HepG2 (cell line): ENCODE measurements around the gene AFF1. TPM values are rescaled to one million over a fixed set of nuclear protein-coding genes. Genes with fewer than 3 reads are reported as not detected.

Experiments
- ATAC-seq: fragments of 200-7000 bp; cut with Tn5 transposase; 3 replicates; pipeline ENCODE4 v1.9.1; 2020; ENCODE audit warnings: mild to moderate bottlenecking, moderate library complexity
- BruUV-seq: library from RNA; stranded (reverse); fragments of 400-500 nt; replicated peaks from 2 replicates; lab custom pipeline; 2021; lab: Mats Ljungman, UMichigan
- CTCF ChIA-PET: fragments of 300-600 bp; formaldehyde crosslinking; extraction: SDS; loops from one replicate; lab custom pipeline; 2021; ENCODE audit warnings: low total read pairs, inconsistent platforms, low intra/inter-chr PET ratio; lab: Yijun Ruan, JAX
- POLR2A ChIA-PET: fragments of 350-600 bp; sonication (Branson Sonifier 250); formaldehyde crosslinking; loops from one replicate; lab custom pipeline; 2020; ENCODE audit warnings: antibody characterized with exemption, inconsistent platforms; lab: Yijun Ruan, JAX
- DNase-seq: peaks from one replicate; pipeline ENCODE4 v3.0.0-alpha.2; 2015; ENCODE audit warnings: low spot score
- FAIRE-seq: peaks from 3 replicates; lab custom pipeline; 2011; peaks lifted over from hg19 to GRCh38; lab: Jason Lieb, UNC
- H2AFZ ChIP-seq: one replicate; pipeline ENCODE4 v1.6.1; 2011; ENCODE audit warnings: low read length, inconsistent platforms
- H3K27ac ChIP-seq: fragments of 300-600 bp; 3 replicates; pipeline ENCODE4 v1.8.0; 2011; ENCODE audit warnings: mixed run types, mild to moderate bottlenecking, mixed read lengths, low read length, inconsistent platforms; ENCODE audit not compliant: insufficient read depth; ENCODE audit errors: extremely low read length
- H3K27me3 ChIP-seq, 2 experiments: fragments of 200-600 bp in 1 of 2; 2 replicates in 1 of 2; 3 replicates in 1 of 2; pipeline versions ENCODE4 v1.6.0 to v1.8.0; 2011; ENCODE audit warnings: low read length in 2 of 2, mild to moderate bottlenecking in 2 of 2, moderate library complexity in 2 of 2, inconsistent platforms in 1 of 2; ENCODE audit not compliant: insufficient read depth in 2 of 2, control insufficient read depth in 1 of 2
- H3K36me3 ChIP-seq, 2 experiments: fragments of 200-600 bp in 1 of 2; replicated peaks in 1 of 2; 2 replicates in 1 of 2; 3 replicates in 1 of 2; pipeline versions ENCODE4 v1.5.1 to v1.8.0; 2011; ENCODE audit warnings: low read length in 2 of 2, inconsistent platforms in 1 of 2; ENCODE audit not compliant: insufficient read depth in 2 of 2, control insufficient read depth in 1 of 2
- H3K4me1 ChIP-seq: 2 replicates; pipeline ENCODE4 v1.5.1; 2012; ENCODE audit warnings: low read length, inconsistent platforms; ENCODE audit not compliant: insufficient read depth
- H3K4me2 ChIP-seq: 2 replicates; pipeline ENCODE4 v1.6.0; 2011; ENCODE audit warnings: low read depth, low read length, inconsistent platforms
- H3K4me3 ChIP-seq, 3 experiments: fragments of 200-600 bp in 1 of 3; sonication (generic), shearing (Covaris generic) in 1 of 3; replicated peaks in 1 of 3; 2 replicates each; pipeline ENCODE4 v1.5.1; 2011 to 2016; ENCODE audit warnings: low read length in 3 of 3, inconsistent platforms in 2 of 3, low read depth in 2 of 3, mild to moderate bottlenecking in 2 of 3, control low read depth in 1 of 3, mixed read lengths in 1 of 3; ENCODE audit not compliant: insufficient read depth in 1 of 3
- H3K79me2 ChIP-seq: one replicate; pipeline ENCODE4 v1.6.1; 2011; ENCODE audit warnings: low read length, inconsistent platforms; ENCODE audit not compliant: insufficient read depth
- H3K9ac ChIP-seq: 2 replicates; pipeline ENCODE4 v1.6.0; 2011; ENCODE audit warnings: mild to moderate bottlenecking, low read depth, low read length, inconsistent platforms; ENCODE audit not compliant: insufficient read depth
- H3K9me3 ChIP-seq: 2 replicates; pipeline ENCODE4 v1.5.1; 2012; ENCODE audit warnings: mild to moderate bottlenecking, low read length
- H4K20me1 ChIP-seq: 2 replicates; pipeline ENCODE4 v1.6.0; 2011; ENCODE audit warnings: inconsistent platforms, mild to moderate bottlenecking, low read length, moderate library complexity; ENCODE audit not compliant: insufficient read depth
- ARID2 ChIP-seq: sonication (generic); formaldehyde crosslinking; IDR thresholded peaks from 2 replicates; pipeline ENCODE4 v1.8.1; 2022; ENCODE audit warnings: mild to moderate bottlenecking, missing genetic modification reagents, borderline replicate concordance
- EED ChIP-seq: sonication (generic); formaldehyde crosslinking; IDR thresholded peaks from 2 replicates; pipeline ENCODE4 v1.5.0; 2020; ENCODE audit warnings: mild to moderate bottlenecking, missing genetic modification reagents
- FOXM1 ChIP-seq: sonication (generic); formaldehyde crosslinking; IDR thresholded peaks from 2 replicates; pipeline ENCODE4 v1.5.0; 2020; ENCODE audit warnings: missing genetic modification reagents
- KDM6A ChIP-seq: IDR thresholded peaks from 2 replicates; pipeline ENCODE4 v1.6.1; 2016; ENCODE audit warnings: low read depth
- MAFF ChIP-seq: IDR thresholded peaks from 2 replicates; pipeline ENCODE4 v1.6.1; 2011; ENCODE audit warnings: low read depth, low read length, improper control_type of control experiment
- ZKSCAN1 ChIP-seq: fragments of 150-350 bp; IDR thresholded peaks from 2 replicates; pipeline ENCODE4 v1.6.1; 2014; ENCODE audit warnings: low read length
- ZNF225 ChIP-seq: sonication (generic); formaldehyde crosslinking; IDR thresholded peaks from 2 replicates; pipeline ENCODE4 v1.4.0; 2020; ENCODE audit warnings: mild to moderate bottlenecking, missing genetic modification reagents
- ZNF343 ChIP-seq: sonication (generic); formaldehyde crosslinking; IDR thresholded peaks from 2 replicates; pipeline ENCODE4 v1.4.0; 2020; ENCODE audit warnings: mild to moderate bottlenecking, missing genetic modification reagents
- WGBS: methylation state at CpG from one replicate; pipeline ENCODE4 v1.1.6; 2017; ENCODE audit warnings: low lambda C conversion rate; 5-methylcytosine and 5-hydroxymethylcytosine counted together
- in situ Hi-C: cut with HindIII; loops from 2 replicates; pipeline ENCODE4 v1.10.0; 2017; ENCODE audit warnings: low pct_unique_long_range_greater_than_20kb; ENCODE audit not compliant: extremely low pct_ligation_motif_present
- intact Hi-C: fragments of 100-400 bp; cut with micrococcal nuclease; formaldehyde crosslinking; loops from one replicate; pipeline ENCODE4 v1.10.0; 2022; ENCODE audit not compliant: unreplicated experiment
- polyA plus RNA-seq, 8 experiments: library from polyadenylated mRNA; depleted of rRNA in 3 of 8; stranded (reverse) in 7 of 8; unstranded in 1 of 8; fragments of >200 nt; fragmentation: Illumina TruSeq in 4 of 8; extraction: Trizol in 4 of 8; gene quantifications; 2 replicates each; pipeline versions ENCODE4 v1.2.1 to v1.2.3, GENCODE V29; 2011 to 2016; ENCODE audit warnings: low read depth in 4 of 8, missing spikeins in 1 of 8, mixed read lengths in 1 of 8; ENCODE audit not compliant: insufficient read depth in 1 of 8
- total RNA-seq, 5 experiments: library from RNA; depleted of rRNA; stranded (reverse); fragments of >200 nt; fragmentation: Illumina TruSeq; extraction: Trizol; gene quantifications; 2 replicates each; pipeline ENCODE4 v1.2.3, GENCODE V29; 2016; ENCODE audit warnings: low read depth in 1 of 5
- TF ChIP-seq, protein P1 (sequence below): IDR thresholded peaks from 2 replicates; pipeline ENCODE4 v1.6.1; 2012; ENCODE audit warnings: low read depth, low read length, improper control_type of control experiment
- TF ChIP-seq, protein P2 (sequence below): sonication (generic); formaldehyde crosslinking; IDR thresholded peaks from 2 replicates; pipeline ENCODE4 v1.4.0; 2020; ENCODE audit warnings: missing genetic modification reagents
- TF ChIP-seq, protein P3 (sequence below): sonication (generic); formaldehyde crosslinking; IDR thresholded peaks from 2 replicates; pipeline ENCODE4 v1.5.0; 2020; ENCODE audit warnings: missing genetic modification reagents, mild to moderate bottlenecking, borderline replicate concordance

The AFF1 gene
- total and polyA plus RNA-seq, 2 of the 13 experiments (the other 11 are each of a cell fraction or from before 2014, with no cell fraction given) = 15.5 to 15.9 TPM

DNA sequence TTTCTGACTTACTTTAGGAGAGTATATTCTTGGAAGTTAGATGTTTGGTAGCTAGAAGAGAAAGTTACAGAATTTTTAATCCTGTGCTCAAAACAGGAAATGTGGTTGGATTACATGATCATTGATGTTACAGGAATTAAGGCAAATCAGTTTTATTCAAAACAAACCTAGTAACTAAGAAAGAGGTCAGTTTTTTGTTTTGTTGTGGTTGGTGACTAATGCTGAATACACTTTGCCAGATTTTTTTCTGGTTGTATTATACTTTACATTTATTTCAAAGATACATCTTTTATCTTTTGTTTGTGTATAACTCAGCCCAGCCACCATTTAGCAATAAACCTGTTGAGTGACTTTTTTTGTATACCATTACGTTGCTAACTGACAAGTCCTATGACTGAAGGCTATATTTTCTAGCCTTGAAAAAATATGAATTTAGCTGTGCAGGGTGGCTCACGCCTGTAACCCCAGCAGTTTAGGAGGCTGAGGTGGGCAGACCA, 168.9 kb downstream of the AFF1 start:
- H2AFZ ChIP-seq = no peak overlapping the region
- no TSS peak for BruUV-seq
- H3K4me2 ChIP-seq = no peak overlapping the region
- peaks cover 9 to 27% of the 10 kb centered on the region in 2 experiments for H3K36me3 ChIP-seq
- no peak for FAIRE-seq
- no peak overlapping the region for H3K4me3 ChIP-seq
- no peak for TF ChIP-seq MAFF
- TF ChIP-seq, protein P1, sequence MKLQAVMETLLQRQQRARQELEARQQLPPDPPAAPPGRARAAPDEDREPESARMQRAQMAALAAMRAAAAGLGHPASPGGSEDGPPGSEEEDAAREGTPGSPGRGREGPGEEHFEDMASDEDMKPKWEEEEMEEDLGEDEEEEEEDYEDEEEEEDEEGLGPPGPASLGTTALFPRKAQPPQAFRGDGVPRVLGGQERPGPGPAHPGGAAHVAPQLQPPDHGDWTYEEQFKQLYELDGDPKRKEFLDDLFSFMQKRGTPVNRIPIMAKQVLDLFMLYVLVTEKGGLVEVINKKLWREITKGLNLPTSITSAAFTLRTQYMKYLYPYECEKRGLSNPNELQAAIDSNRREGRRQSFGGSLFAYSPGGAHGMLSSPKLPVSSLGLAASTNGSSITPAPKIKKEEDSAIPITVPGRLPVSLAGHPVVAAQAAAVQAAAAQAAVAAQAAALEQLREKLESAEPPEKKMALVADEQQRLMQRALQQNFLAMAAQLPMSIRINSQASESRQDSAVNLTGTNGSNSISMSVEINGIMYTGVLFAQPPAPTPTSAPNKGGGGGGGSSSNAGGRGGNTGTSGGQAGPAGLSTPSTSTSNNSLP = 0 out of 2 replicates have a peak, but pooled peaks have one; percentile 14
- TF ChIP-seq, all 625 proteins: peak for 1
- no peaks in the 10 kb centered on the region for H4K20me1 ChIP-seq
- H3K9me3 ChIP-seq = no peaks in the 10 kb centered on the region
- peaks cover 57% of the 10 kb centered on the region for H3K4me1 ChIP-seq
- ChIA-PET POLR2A (no interaction called here), CTCF (no interaction called here)
- ATAC-seq (no peak), DNase-seq (no peak)
- 63% methylated on average over 2 of the region's 2 CpGs for WGBS
- H3K79me2 ChIP-seq = peaks cover 5% of the 10 kb centered on the region
- intact Hi-C loops (no loop called here), in situ Hi-C loops (no loop called here)
- no peaks in the 10 kb centered on the region for H3K27me3 ChIP-seq
- H3K27ac ChIP-seq = peak overlapping the region; percentile 80
- no peak overlapping the region for H3K9ac ChIP-seq

DNA sequence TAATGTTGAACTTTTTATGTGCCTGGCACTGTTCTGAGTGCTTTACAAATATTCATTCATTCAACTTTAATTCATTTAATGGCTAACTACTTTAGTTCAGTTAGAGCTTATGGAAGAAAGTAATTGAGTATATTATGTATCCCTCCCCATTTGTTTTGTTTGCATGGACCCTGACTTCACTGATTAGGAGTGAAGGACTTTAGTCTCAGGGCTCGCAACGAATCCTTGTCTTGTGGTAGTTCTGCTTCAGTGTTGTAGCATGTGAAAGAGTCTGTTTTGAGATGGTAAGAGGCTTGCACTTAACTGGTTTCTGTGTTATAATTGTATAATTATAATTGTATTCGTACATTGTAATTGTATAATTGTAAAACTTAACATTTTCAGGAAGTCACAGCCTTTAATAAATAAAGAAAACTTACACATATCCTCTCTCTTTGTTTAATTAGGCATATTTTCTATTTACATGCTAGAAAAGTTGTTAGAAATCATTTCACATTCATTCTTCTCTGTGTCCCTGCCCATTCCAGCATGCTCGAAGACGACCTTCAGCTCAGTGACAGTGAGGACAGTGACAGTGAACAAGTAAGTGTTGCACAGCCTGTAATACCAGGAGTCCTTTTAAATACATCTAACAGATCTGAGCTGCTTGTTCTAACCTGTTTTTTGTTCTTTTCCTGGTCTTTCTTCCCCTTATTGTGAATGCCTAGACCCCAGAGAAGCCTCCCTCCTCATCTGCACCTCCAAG, 170.5 kb downstream of the AFF1 start:
- H3K9me3 ChIP-seq = no peaks in the 10 kb centered on the region
- H3K9ac ChIP-seq = peak overlapping the region; percentile 61
- no peaks in the 10 kb centered on the region for H4K20me1 ChIP-seq
- peak overlapping the region; percentile 73 for H3K4me2 ChIP-seq
- peaks cover 8 to 30% of the 10 kb centered on the region in 2 experiments for H3K36me3 ChIP-seq
- H3K27me3 ChIP-seq = no peaks in the 10 kb centered on the region
- H3K4me1 ChIP-seq = peaks cover 42% of the 10 kb centered on the region
- FAIRE-seq (peak; percentile 59), ATAC-seq (peak; percentile 94), DNase-seq (peak; percentile 77)
- peak overlapping the region in 2 of 3 experiments; percentile 11 to 26; a peak in 2 of 6 replicates for H3K4me3 ChIP-seq
- CTCF ChIA-PET = no interaction called here
- no peak overlapping the region for H2AFZ ChIP-seq
- peaks cover 5% of the 10 kb centered on the region for H3K79me2 ChIP-seq
- in situ Hi-C loops (no loop called here), intact Hi-C loops (loop anchor here (5.0 kb wide), 2 partner anchors 168 to 183 kb away; partner anchors contain the start of gene AFF1)
- peak overlapping the region; percentile 80 for H3K27ac ChIP-seq
- WGBS = 3% methylated on average over 5 of the region's 5 CpGs
- POLR2A ChIA-PET = interaction anchor here (1.4 kb wide), 1 partner anchor 178 kb away, joined by 3 read pairs; no protein-coding TSS in a partner anchor
- BruUV-seq = no TSS peak
- TF ChIP-seq EED (CRISPR knock-in tag) (no peak), ZNF343 (CRISPR knock-in tag) (no peak), KDM6A (CRISPR knock-in tag) (0 out of 2 replicates have a peak, but pooled peaks have one; percentile 33), FOXM1 (CRISPR knock-in tag) (no peak), ZKSCAN1 (no peak), ARID2 (CRISPR knock-in tag) (peak; percentile 39; the same call in 1 of the 2 replicates), ZNF225 (CRISPR knock-in tag) (no peak)
- TF ChIP-seq, protein P2, sequence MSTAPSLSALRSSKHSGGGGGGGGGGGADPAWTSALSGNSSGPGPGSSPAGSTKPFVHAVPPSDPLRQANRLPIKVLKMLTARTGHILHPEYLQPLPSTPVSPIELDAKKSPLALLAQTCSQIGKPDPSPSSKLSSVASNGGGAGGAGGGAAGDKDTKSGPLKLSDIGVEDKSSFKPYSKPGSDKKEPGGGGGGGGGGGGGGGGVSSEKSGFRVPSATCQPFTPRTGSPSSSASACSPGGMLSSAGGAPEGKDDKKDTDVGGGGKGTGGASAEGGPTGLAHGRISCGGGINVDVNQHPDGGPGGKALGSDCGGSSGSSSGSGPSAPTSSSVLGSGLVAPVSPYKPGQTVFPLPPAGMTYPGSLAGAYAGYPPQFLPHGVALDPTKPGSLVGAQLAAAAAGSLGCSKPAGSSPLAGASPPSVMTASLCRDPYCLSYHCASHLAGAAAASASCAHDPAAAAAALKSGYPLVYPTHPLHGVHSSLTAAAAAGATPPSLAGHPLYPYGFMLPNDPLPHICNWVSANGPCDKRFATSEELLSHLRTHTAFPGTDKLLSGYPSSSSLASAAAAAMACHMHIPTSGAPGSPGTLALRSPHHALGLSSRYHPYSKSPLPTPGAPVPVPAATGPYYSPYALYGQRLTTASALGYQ (CRISPR knock-in tag) = 0 out of 2 replicates have a peak, but pooled peaks have one; percentile 25
- TF ChIP-seq, protein P3, sequence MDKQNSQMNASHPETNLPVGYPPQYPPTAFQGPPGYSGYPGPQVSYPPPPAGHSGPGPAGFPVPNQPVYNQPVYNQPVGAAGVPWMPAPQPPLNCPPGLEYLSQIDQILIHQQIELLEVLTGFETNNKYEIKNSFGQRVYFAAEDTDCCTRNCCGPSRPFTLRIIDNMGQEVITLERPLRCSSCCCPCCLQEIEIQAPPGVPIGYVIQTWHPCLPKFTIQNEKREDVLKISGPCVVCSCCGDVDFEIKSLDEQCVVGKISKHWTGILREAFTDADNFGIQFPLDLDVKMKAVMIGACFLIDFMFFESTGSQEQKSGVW (CRISPR knock-in tag) = no peak
